Glutamatergic neuron (in vitro differentiated cells): Measurements from ENCODE around the gene KCNH6. TPM values are rescaled to one million over a fixed set of nuclear protein-coding genes. Genes with fewer than 3 reads are reported as not detected.
A peak's percentile ranks its signal among the peaks of the same experiment; 100 is the strongest.

ENCODE experiments used
- DNase-seq: peaks from one replicate; pipeline ENCODE4 v3.0.0; 2022
- H3K27ac Mint-ChIP-seq: one replicate; pipeline ENCODE4 v1.8.0; 2020; ENCODE audit warnings: mild to moderate bottlenecking, mixed read lengths, inconsistent platforms; ENCODE audit not compliant: unreplicated experiment
- H3K27me3 Mint-ChIP-seq: one replicate; pipeline ENCODE4 v1.8.0; 2020; ENCODE audit warnings: mild to moderate bottlenecking, moderate library complexity, mixed read lengths, inconsistent platforms; ENCODE audit not compliant: unreplicated experiment
- H3K36me3 Mint-ChIP-seq: one replicate; pipeline ENCODE4 v1.8.0; 2020; ENCODE audit warnings: mild to moderate bottlenecking, mixed read lengths, inconsistent platforms; ENCODE audit not compliant: unreplicated experiment
- H3K4me1 Mint-ChIP-seq: one replicate; pipeline ENCODE4 v1.8.0; 2020; ENCODE audit warnings: mild to moderate bottlenecking, low read depth, mixed read lengths, inconsistent platforms; ENCODE audit not compliant: unreplicated experiment
- H3K4me3 Mint-ChIP-seq: one replicate; pipeline ENCODE4 v1.8.0; 2020; ENCODE audit warnings: mild to moderate bottlenecking, mixed read lengths, inconsistent platforms; ENCODE audit not compliant: unreplicated experiment
- H3K9me3 Mint-ChIP-seq: one replicate; pipeline ENCODE4 v1.8.0; 2020; ENCODE audit warnings: mild to moderate bottlenecking, moderate library complexity, mixed read lengths, inconsistent platforms; ENCODE audit not compliant: unreplicated experiment
- total RNA-seq: library from RNA; stranded (reverse); fragmentation: NEBNext Ultra II Directional; extraction: Animal tissue kit (Norgen Biotek cat#: 25700); gene quantifications from one replicate; pipeline ENCODE4 v1.2.1, GENCODE V29; 2021; ENCODE audit not compliant: unreplicated experiment
- TF ChIP-seq, protein P1 (sequence below): fragments of 200-600 bp; sonication (generic); IDR thresholded peaks from one replicate; pipeline ENCODE4 v1.5.0; 2021; ENCODE audit not compliant: partially characterized antibody, unreplicated experiment

KCNH6 gene
- total RNA-seq, 1 donor from 2014 or later: 4.1 TPM

DNA sequence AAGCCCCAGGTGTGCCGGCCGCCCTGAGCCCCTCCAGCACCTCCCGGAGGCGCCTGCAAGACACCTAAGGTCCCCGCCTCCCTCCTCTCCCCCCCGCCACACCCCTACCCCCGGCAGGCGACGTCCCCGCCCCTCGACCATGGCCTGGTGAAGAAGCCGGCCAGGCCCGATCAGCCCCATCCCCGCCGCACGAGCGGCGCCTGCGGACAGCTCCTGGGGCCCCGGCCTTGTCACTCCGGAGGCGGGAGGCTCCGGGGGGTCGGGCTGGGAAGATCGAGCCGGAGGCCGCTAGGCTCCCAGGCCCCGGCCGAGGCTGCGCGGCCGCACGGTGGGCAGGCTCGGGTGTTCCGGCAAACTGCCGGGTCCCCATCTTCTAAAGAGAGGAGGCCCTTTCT lies 46.7 kb upstream of the KCNH6 start:
- Mint-ChIP-seq H3K4me1 (peaks cover 16% of the 10 kb centered on the region), H3K36me3 (no peaks in the 10 kb centered on the region), H3K27me3 (peaks cover 4% of the 10 kb centered on the region), H3K27ac (no peak overlapping the region), H3K9me3 (peaks cover 3% of the 10 kb centered on the region), H3K4me3 (no peak overlapping the region)
- DNase-seq: peak; percentile 64
- TF ChIP-seq, protein P1, sequence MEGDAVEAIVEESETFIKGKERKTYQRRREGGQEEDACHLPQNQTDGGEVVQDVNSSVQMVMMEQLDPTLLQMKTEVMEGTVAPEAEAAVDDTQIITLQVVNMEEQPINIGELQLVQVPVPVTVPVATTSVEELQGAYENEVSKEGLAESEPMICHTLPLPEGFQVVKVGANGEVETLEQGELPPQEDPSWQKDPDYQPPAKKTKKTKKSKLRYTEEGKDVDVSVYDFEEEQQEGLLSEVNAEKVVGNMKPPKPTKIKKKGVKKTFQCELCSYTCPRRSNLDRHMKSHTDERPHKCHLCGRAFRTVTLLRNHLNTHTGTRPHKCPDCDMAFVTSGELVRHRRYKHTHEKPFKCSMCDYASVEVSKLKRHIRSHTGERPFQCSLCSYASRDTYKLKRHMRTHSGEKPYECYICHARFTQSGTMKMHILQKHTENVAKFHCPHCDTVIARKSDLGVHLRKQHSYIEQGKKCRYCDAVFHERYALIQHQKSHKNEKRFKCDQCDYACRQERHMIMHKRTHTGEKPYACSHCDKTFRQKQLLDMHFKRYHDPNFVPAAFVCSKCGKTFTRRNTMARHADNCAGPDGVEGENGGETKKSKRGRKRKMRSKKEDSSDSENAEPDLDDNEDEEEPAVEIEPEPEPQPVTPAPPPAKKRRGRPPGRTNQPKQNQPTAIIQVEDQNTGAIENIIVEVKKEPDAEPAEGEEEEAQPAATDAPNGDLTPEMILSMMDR: no peak

DNA sequence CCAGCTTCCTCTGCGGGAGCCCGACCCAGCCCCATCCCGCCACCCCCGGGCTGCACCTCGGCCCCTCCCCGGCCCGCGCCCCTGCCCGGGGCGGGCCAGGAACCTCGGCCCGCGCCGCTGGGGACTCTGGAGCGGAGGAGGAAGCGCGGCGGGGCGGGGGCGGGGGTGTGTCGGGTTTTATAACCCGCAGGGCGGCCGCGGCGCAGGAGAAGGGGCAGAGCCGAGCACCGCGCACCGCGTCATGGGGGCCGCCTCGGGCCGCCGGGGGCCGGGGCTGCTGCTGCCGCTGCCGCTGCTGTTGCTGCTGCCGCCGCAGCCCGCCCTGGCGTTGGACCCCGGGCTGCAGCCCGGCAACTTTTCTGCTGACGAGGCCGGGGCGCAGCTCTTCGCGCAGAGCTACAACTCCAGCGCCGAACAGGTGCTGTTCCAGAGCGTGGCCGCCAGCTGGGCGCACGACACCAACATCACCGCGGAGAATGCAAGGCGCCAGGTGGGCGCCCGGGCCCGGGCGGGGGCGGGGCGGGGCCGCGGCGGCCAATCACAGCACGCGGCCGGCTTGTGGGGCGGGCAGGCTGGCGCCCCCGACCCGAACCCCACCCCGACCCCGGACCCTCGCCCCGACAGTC lies 46.2 kb upstream of the KCNH6 start, which contains the start of gene ACE:
Gene ACE (plus strand): TSS at position 208 of the 626 bp plus-strand sequence. CDS start 34 bp downstream, at position 242.
- Mint-ChIP-seq H3K4me1 (peaks cover 16% of the 10 kb centered on the region), H3K9me3 (peaks cover 3% of the 10 kb centered on the region), H3K27ac (peak within 1 kb of the TSS; percentile 73), H3K36me3 (no peaks in the 10 kb centered on the region), H3K4me3 (peak within 1 kb of the TSS; percentile 93), H3K27me3 (peaks cover 4% of the 10 kb centered on the region)
- TF ChIP-seq, protein P1: no peak
- peak; percentile 63 for DNase-seq

DNA sequence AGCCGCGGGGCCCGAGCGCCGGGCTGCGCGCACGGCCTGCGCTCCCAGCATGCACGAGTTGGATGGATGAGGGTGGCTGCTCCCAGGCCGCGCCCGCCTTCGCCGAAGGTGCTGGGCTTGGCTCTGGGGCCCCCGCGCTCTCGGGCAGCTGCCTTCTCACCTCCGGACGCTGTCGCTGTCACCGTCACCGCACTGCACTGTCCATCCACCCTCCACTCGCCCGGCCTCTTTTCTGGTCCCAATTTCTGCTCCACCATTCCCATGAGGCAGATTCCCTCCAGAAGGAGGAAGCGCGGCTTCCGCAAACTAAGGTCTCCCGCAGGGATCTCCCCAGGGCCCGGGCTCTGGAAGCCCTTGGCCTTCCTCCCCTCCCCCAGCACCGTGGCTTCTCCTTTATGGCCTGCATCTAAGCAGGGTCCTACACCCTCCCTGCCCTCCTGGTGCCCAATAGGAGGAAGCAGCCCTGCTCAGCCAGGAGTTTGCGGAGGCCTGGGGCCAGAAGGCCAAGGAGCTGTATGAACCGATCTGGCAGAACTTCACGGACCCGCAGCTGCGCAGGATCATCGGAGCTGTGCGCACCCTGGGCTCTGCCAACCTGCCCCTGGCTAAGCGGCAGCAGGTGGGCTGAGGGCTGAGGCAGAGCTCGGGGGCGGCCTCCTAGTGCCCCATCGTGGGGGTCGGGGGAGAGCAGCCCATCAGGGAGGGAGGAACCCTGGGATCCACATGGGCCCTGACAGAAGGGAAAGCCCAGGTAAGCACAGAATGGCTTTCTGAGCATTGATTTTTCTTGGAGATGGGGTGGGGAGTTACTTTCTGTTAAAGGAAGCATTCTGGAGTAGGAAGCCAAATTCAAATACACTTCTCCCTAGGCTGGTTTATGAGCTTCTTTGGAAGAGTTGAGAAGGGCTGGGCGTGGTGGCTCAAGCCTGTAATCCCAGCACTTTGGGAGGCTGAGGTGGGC lies 45.4 kb upstream of the KCNH6 start:
- DNase-seq: peak; percentile 42
- Mint-ChIP-seq H3K9me3 (peaks cover 3% of the 10 kb centered on the region), H3K36me3 (no peaks in the 10 kb centered on the region), H3K27ac (peak overlapping the region; percentile 73), H3K27me3 (peaks cover 4% of the 10 kb centered on the region), H3K4me1 (peaks cover 16% of the 10 kb centered on the region), H3K4me3 (peak overlapping the region; percentile 93)
- TF ChIP-seq, protein P1: no peak

DNA sequence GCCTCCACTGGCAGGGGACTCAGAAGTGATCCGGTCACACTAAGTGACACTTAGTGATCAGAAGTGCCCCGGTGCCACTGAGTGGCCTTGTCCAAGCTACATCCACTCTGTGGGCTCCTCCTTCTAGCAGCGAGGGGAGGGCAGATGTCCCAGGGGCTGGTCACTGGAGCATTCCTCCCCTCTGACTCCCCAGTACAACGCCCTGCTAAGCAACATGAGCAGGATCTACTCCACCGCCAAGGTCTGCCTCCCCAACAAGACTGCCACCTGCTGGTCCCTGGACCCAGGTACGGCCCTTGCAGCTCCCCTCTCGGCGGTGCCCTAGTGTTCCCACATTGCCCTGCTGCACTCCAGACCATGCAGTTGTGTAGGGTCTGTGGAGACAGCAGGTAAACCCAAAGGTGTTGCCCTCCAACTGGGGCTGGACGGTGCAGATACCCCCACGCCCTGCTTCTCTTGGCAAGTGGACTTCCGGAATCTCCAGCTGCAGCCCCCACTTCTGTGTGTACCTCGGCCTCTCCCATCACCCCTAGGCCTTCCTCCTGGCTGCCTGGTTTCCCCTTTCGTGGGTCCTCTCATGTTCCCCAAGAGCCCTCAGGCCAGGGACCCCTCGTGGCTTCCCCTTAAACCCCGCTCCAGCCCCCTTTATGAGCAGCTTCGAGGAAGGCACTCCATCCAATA lies 44.2 kb upstream of the KCNH6 start:
- no peaks in the 10 kb centered on the region for H3K36me3 Mint-ChIP-seq
- H3K4me1 Mint-ChIP-seq: peaks cover 16% of the 10 kb centered on the region
- DNase-seq: peak; percentile 84
- peaks cover 4% of the 10 kb centered on the region for H3K27me3 Mint-ChIP-seq
- H3K9me3 Mint-ChIP-seq: peaks cover 5% of the 10 kb centered on the region
- H3K27ac Mint-ChIP-seq: no peak overlapping the region
- TF ChIP-seq, protein P1: peak; percentile 56
- no peak overlapping the region for H3K4me3 Mint-ChIP-seq
